K562 (cell line): Measurements from ENCODE around the gene BARD1. TPM values are rescaled to one million over a fixed set of nuclear protein-coding genes. Genes with fewer than 3 reads are reported as not detected.

Source experiments
- ATAC-seq: fragments of 200-7000 bp; cut with Tn5 transposase; 3 replicates; pipeline ENCODE4 v1.9.1; 2020; ENCODE audit warnings: moderate library complexity
- BruUV-seq: library from RNA; stranded (reverse); fragments of 400-500 nt; replicated peaks from 2 replicates; lab custom pipeline; 2021; lab: Mats Ljungman, UMichigan
- CTCF ChIA-PET: fragments of 300-600 bp; formaldehyde crosslinking; extraction: SDS; loops from one replicate; lab custom pipeline; 2021; ENCODE audit warnings: low intra/inter-chr PET ratio; lab: Yijun Ruan, JAX
- POLR2A ChIA-PET: fragments of 300-600, 350-650 bp; sonication (Branson Sonifier 250); formaldehyde crosslinking; extraction: SDS; loops from one replicate; lab custom pipeline; 2021; ENCODE audit warnings: antibody characterized with exemption, inconsistent platforms; lab: Yijun Ruan, JAX
- DNase-seq, 4 experiments: peaks; one replicate each; pipeline versions ENCODE4 v3.0.0 to v3.0.0-alpha.2; 2011 to 2018; ENCODE audit warnings: low spot score in 3 of 4, mixed read lengths in 3 of 4; ENCODE audit errors: extremely low read depth in 1 of 4
- FAIRE-seq: peaks from 2 replicates; lab custom pipeline; 2011; peaks lifted over from hg19 to GRCh38; lab: Jason Lieb, UNC
- H2AFZ ChIP-seq: 2 replicates; pipeline ENCODE4 v1.6.0; 2011; ENCODE audit warnings: low read depth, low read length, control low read depth, inconsistent platforms
- H3K27ac ChIP-seq: fragments of 200-600 bp; 3 replicates; pipeline ENCODE4 v1.8.0; 2011; ENCODE audit warnings: low read depth, mild to moderate bottlenecking, control low read depth, inconsistent platforms, low read length, moderate library complexity, mixed read lengths; ENCODE audit errors: extremely low read depth
- H3K27me3 ChIP-seq, 2 experiments: fragments of 300-600 bp in 1 of 2; 2 replicates in 1 of 2; 3 replicates in 1 of 2; pipeline versions ENCODE4 v1.6.0 to v1.8.0; 2011; ENCODE audit warnings: inconsistent platforms in 2 of 2, low read length in 2 of 2, mild to moderate bottlenecking in 1 of 2, mixed read lengths in 1 of 2, moderate library complexity in 1 of 2; ENCODE audit not compliant: control insufficient read depth in 2 of 2, insufficient read depth in 2 of 2
- H3K36me3 ChIP-seq: fragments of 300-600 bp; 3 replicates; pipeline ENCODE4 v1.8.0; 2011; ENCODE audit warnings: mild to moderate bottlenecking, low read length, inconsistent platforms; ENCODE audit not compliant: control insufficient read depth, insufficient read depth
- H3K4me1 ChIP-seq, 2 experiments: fragments of 200-600 bp in 1 of 2; replicated peaks in 1 of 2; 2 replicates in 1 of 2; 3 replicates in 1 of 2; pipeline versions ENCODE4 v1.5.1 to v1.8.0; 2011; ENCODE audit warnings: inconsistent platforms in 2 of 2, low read length in 2 of 2, mild to moderate bottlenecking in 1 of 2, mixed read lengths in 1 of 2, moderate library complexity in 1 of 2; ENCODE audit not compliant: control insufficient read depth in 2 of 2, insufficient read depth in 2 of 2
- H3K4me2 ChIP-seq: 2 replicates; pipeline ENCODE4 v1.6.1; 2011; ENCODE audit warnings: low read length, control low read depth, inconsistent platforms, mixed read lengths; ENCODE audit not compliant: insufficient read depth
- H3K4me3 ChIP-seq: fragments of 200-600 bp; sonication (generic), shearing (Covaris generic); 2 replicates; pipeline ENCODE4 v1.5.1; 2016; ENCODE audit warnings: control low read depth, inconsistent platforms
- H3K79me2 ChIP-seq: fragments of 200-600 bp; 3 replicates; pipeline ENCODE4 v1.8.0; 2011; ENCODE audit warnings: low read length, inconsistent platforms; ENCODE audit not compliant: control insufficient read depth, insufficient read depth
- H3K9ac ChIP-seq, 2 experiments: 2 replicates each; pipeline versions ENCODE4 v1.6.0 to v1.6.1; 2011; ENCODE audit warnings: low read depth in 2 of 2, low read length in 2 of 2, control low read depth in 1 of 2, inconsistent platforms in 1 of 2, mild to moderate bottlenecking in 1 of 2, mixed read lengths in 1 of 2; ENCODE audit not compliant: insufficient read depth in 1 of 2
- H3K9me1 ChIP-seq: one replicate; pipeline ENCODE4 v1.6.0; 2011; ENCODE audit warnings: inconsistent platforms, mild to moderate bottlenecking, low read length, moderate library complexity; ENCODE audit not compliant: control insufficient read depth, insufficient read depth
- H3K9me3 ChIP-seq: replicated peaks from 2 replicates; pipeline ENCODE4 v1.5.1; 2011; ENCODE audit warnings: low read depth, low read length, inconsistent platforms; ENCODE audit not compliant: control insufficient read depth, insufficient read depth
- H4K20me1 ChIP-seq: replicated peaks from 2 replicates; pipeline ENCODE4 v1.6.1; 2011; ENCODE audit warnings: low read length, inconsistent platforms, mixed read lengths; ENCODE audit not compliant: control insufficient read depth, insufficient read depth
- C11orf30 ChIP-seq: fragments of 450-650 bp; IDR thresholded peaks from 2 replicates; pipeline ENCODE4 v1.6.1; 2016; ENCODE audit warnings: low read depth, mild to moderate bottlenecking
- CREB1 ChIP-seq, 2 experiments: sonication (generic) in 1 of 2; formaldehyde crosslinking in 1 of 2; IDR thresholded peaks; 2 replicates each; pipeline versions ENCODE4 v1.6.1 to v1.8.0; 2012 to 2022; ENCODE audit warnings: inconsistent platforms in 1 of 2, mild to moderate bottlenecking in 1 of 2, missing genetic modification reagents in 1 of 2, moderate library complexity in 1 of 2
- ETV6 ChIP-seq, 3 experiments: fragments of 150-350 bp in 1 of 3; sonication (generic) in 1 of 3; formaldehyde crosslinking in 1 of 3; IDR thresholded peaks; 2 replicates each; pipeline versions ENCODE4 v1.6.1 to v1.8.0; 2014 to 2022; ENCODE audit warnings: borderline replicate concordance in 2 of 3, low read depth in 2 of 3, antibody characterized with exemption in 1 of 3, low read length in 1 of 3, mild to moderate bottlenecking in 1 of 3, missing genetic modification reagents in 1 of 3
- HDAC8 ChIP-seq: fragments of 450-650 bp; IDR thresholded peaks from 2 replicates; pipeline ENCODE4 v1.6.1; 2016; ENCODE audit warnings: mild to moderate bottlenecking, missing genetic modification characterization, moderate library complexity, missing compliant biosample characterization
- MAFG ChIP-seq: fragments of 450-650 bp; conservative IDR thresholded peaks from 2 replicates; pipeline ENCODE4 v1.6.1; 2016; ENCODE audit warnings: missing genetic modification characterization, missing compliant biosample characterization
- MCM2 ChIP-seq: fragments of 450-650 bp; IDR thresholded peaks from 2 replicates; pipeline ENCODE4 v1.6.1; 2017; ENCODE audit warnings: low read depth, mild to moderate bottlenecking
- RAD51 ChIP-seq: fragments of 450-650 bp; IDR thresholded peaks from 2 replicates; pipeline ENCODE4 v1.7.1; 2016; ENCODE audit warnings: low read depth, mild to moderate bottlenecking, borderline replicate concordance
- YY1 ChIP-seq, 3 experiments: IDR thresholded peaks; 2 replicates each; pipeline ENCODE4 v1.6.1; 2011; ENCODE audit warnings: low read length in 2 of 3, mild to moderate bottlenecking in 2 of 3, moderate library complexity in 2 of 3, borderline replicate concordance in 1 of 3, control low read depth in 1 of 3, low read depth in 1 of 3; ENCODE audit not compliant: insufficient read depth in 3 of 3, insufficient replicate concordance in 2 of 3, control insufficient read depth in 1 of 3, insufficient read length in 1 of 3; ENCODE audit errors: extremely low read depth in 1 of 3
- ZBTB17 ChIP-seq: fragments of 450-650 bp; formaldehyde crosslinking; IDR thresholded peaks from 2 replicates; pipeline ENCODE4 v1.4.0; 2020; ENCODE audit warnings: mild to moderate bottlenecking
- ZNF134 ChIP-seq: fragments of 250-450 bp; sonication (Bioruptor Pico); conservative IDR thresholded peaks from 2 replicates; pipeline ENCODE4 v1.4.0; 2020
- ZNF316 ChIP-seq: fragments of 450-650 bp; IDR thresholded peaks from 2 replicates; pipeline ENCODE4 v1.6.1; 2016
- ZNF445 ChIP-seq: fragments of 250-450 bp; sonication (Bioruptor Pico); IDR thresholded peaks from 2 replicates; pipeline ENCODE4 v1.4.0; 2020; ENCODE audit warnings: low read depth, mild to moderate bottlenecking, moderate library complexity
- WGBS: fragments of 100-300 bp; shearing (Covaris generic); methylation state at CpG from one replicate; pipeline ENCODE4 v1.1.6; 2016; ENCODE audit warnings: low coverage, mixed read lengths; ENCODE audit not compliant: insufficient coverage; ENCODE audit errors: missing lambda C conversion rate; 5-methylcytosine and 5-hydroxymethylcytosine counted together
- in situ Hi-C: fragments of 300-500 bp; cut with MboI; formaldehyde crosslinking; loops from 4 replicates; pipeline ENCODE4 v1.15.0; 2018; ENCODE audit warnings: inconsistent platforms, mixed read lengths
- intact Hi-C: fragments of 100-400 bp; cut with micrococcal nuclease; formaldehyde crosslinking; loops from 2 replicates; pipeline ENCODE4 v1.14.2; 2022
- polyA plus RNA-seq, 8 experiments: library from polyadenylated mRNA; depleted of rRNA in 4 of 8; stranded (reverse) in 5 of 8; unstranded in 3 of 8; fragments of >200 nt; fragmentation: Nextera tagmentation in 2 of 8; fragmentation: Illumina TruSeq in 1 of 8; extraction: Ambion mirVana in 2 of 8; extraction: Trizol in 1 of 8; gene quantifications; 2 replicates each; pipeline versions ENCODE4 v1.2.1 to v1.2.3, GENCODE V29; 2011 to 2014; ENCODE audit warnings: inconsistent platforms in 1 of 8, missing spikeins in 1 of 8
- total RNA-seq, 7 experiments: library from RNA; depleted of rRNA in 6 of 7; stranded (reverse); fragments of >200 nt in 6 of 7; fragmentation: Illumina TruSeq in 2 of 7; extraction: Trizol in 2 of 7; gene quantifications; 2 replicates each; pipeline versions ENCODE4 v1.2.1 to v1.2.3, GENCODE V29; 2011 to 2021; ENCODE audit warnings: low replicate concordance in 1 of 7
- TF ChIP-seq, protein P1 (sequence below): fragments of 250-450 bp; sonication (Bioruptor Pico); IDR thresholded peaks from 2 replicates; pipeline ENCODE4 v1.6.1; 2021; ENCODE audit warnings: mild to moderate bottlenecking

Gene BARD1
- total and polyA plus RNA-seq, 9 of the 15 experiments (the other 6 are each of a cell fraction or from before 2014, with no cell fraction given), result 6.3 to 18.9 (median 11.3) TPM

DNA sequence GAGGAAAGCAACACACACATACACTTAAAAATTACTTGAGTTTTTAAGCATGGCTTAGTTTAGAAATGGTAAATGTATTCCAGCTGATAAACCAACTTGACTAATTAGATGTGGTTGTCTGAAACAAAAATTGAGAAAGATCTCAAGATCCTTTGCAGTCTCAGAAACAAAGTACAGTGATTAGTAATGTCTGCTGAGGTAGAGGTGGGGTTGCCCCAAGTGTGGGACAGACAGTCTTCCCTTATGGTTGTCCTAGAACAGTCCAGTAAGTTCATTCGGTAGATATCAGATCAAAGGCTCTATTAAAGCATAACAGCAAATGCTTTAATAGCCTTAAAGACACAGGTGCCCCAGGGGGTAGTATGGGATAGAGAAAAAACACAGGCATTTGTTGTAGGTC is 94.5 kb downstream of the BARD1 start (continued):
- TF ChIP-seq, protein P1, sequence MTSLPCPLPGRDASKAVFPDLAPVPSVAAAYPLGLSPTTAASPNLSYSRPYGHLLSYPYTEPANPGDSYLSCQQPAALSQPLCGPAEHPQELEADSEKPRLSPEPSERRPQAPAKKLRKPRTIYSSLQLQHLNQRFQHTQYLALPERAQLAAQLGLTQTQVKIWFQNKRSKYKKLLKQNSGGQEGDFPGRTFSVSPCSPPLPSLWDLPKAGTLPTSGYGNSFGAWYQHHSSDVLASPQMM, result no peak
- TF ChIP-seq MCM2, result no peak
- no peak for TF ChIP-seq YY1 (IDR thresholded peaks at IDR 0.05; ENCODE audit: borderline replicate concordance in 1 of 3, control insufficient read depth in 1 of 3, extremely low read depth in 1 of 3, insufficient read depth in 3 of 3, insufficient read length in 1 of 3, insufficient replicate concordance in 2 of 3, low read depth in 1 of 3, low read length in 2 of 3)
- TF ChIP-seq HDAC8 (tag), result no peak
- TF ChIP-seq ZBTB17 (CRISPR knock-in tag), result no peak
- no peak for TF ChIP-seq CREB1 (IDR thresholded peaks at IDR 0.05)
- TF ChIP-seq CREB1 (CRISPR knock-in tag; IDR thresholded peaks at IDR 0.05), result no peak
- no peak for TF ChIP-seq RAD51
- no peak for TF ChIP-seq ZNF134 (CRISPR knock-in tag)

DNA sequence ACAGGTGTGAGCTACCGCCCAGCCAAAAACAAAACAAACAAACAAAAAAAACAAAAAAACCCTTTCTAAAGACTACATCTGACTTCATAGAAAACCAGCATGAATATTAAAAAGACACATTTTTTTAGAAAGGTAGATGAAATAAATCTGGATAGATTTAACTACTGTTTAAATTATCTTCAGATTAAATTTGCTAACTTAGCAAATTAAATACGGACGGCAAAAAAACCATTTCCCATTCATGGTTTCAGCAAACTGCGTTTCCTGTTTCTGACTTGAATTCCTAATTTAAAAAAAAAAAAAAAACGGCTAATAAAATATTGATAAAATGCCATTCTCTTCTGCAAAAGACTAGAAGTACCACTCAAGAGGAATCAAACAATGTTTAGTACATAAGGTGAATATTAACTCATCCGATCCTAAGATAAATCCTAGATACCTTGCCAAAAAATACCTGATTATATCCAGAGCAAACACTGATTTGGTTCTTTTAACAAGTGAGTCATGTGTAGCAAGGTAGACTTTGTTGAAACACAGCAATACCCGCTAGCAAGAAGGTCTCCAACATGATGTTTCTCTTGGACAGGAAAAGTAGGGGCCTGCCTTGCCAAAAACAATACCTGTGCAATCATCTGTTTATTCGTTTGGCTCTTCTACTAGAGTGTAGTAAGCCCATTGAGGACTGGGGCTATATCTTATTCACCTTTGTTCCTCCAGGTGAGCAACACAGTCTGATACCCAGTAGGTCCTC is 96.2 kb downstream of the BARD1 start:
- H3K4me1 ChIP-seq, result no peaks in the 10 kb centered on the region
- no peaks in the 10 kb centered on the region for H3K79me2 ChIP-seq
- intact Hi-C loops (no loop called here), in situ Hi-C loops (loop anchor here (10.0 kb wide), 1 partner anchor 488 kb away; no protein-coding TSS in a partner anchor)
- no peak overlapping the region for H3K4me3 ChIP-seq
- no peak overlapping the region for H3K4me2 ChIP-seq
- DNase-seq (no peak), FAIRE-seq (no peak), ATAC-seq (no peak)
- no peaks in the 10 kb centered on the region for H3K27me3 ChIP-seq
- H3K27ac ChIP-seq, result no peak overlapping the region
- no peak overlapping the region for H3K9ac ChIP-seq
- POLR2A ChIA-PET, result no interaction called here
- H3K36me3 ChIP-seq, result no peaks in the 10 kb centered on the region
- CTCF ChIA-PET, result no interaction called here
- TF ChIP-seq ZNF445 (CRISPR knock-in tag), result no peak
- 0 out of 2 replicates have a peak, but pooled peaks have one; percentile 18 for TF ChIP-seq MAFG (tag)
- peak; percentile 68 for TF ChIP-seq ZNF316
- no peak for TF ChIP-seq ETV6 (IDR thresholded peaks at IDR 0.05; ENCODE audit: borderline replicate concordance in 1 of 2, low read depth in 2 of 2, low read length in 1 of 2)
- TF ChIP-seq ETV6 (CRISPR knock-in tag; IDR thresholded peaks at IDR 0.05; ENCODE audit: borderline replicate concordance), result no peak
- peak; percentile 31; the same call in 1 of the 2 replicates for TF ChIP-seq C11orf30
- no peaks in the 10 kb centered on the region for H3K9me3 ChIP-seq
- no peaks in the 10 kb centered on the region for H4K20me1 ChIP-seq
- no peaks in the 10 kb centered on the region for H3K9me1 ChIP-seq
- no peak overlapping the region for H2AFZ ChIP-seq
- BruUV-seq, result no TSS peak
- 1% methylated on average over 8 of the region's 8 CpGs for WGBS
